GM23338 (cell line): ENCODE measurements around the gene PTGDR2.

Experiments
- EZH2 ChIP-seq: fragments of 200-600 bp; sonication (generic); IDR thresholded peaks from one replicate; pipeline ENCODE4 v1.8.0; 2017; ENCODE audit warnings: antibody characterized with exemption, mild to moderate bottlenecking, low read depth; ENCODE audit not compliant: unreplicated experiment
- EZH2phosphoT487 ChIP-seq: fragments of 200-600 bp; sonication (generic); IDR thresholded peaks from one replicate; pipeline ENCODE4 v1.8.1; 2018; ENCODE audit warnings: antibody characterized with exemption; ENCODE audit not compliant: unreplicated experiment
- POLR2AphosphoS5 ChIP-seq: IDR thresholded peaks from 2 replicates; pipeline ENCODE4 v1.6.1; 2016; ENCODE audit warnings: antibody characterized with exemption, low read depth
- STAT1 ChIP-seq: IDR thresholded peaks from one replicate; pipeline ENCODE4 v1.6.1; 2016; ENCODE audit warnings: antibody characterized with exemption; ENCODE audit not compliant: unreplicated experiment
- TF ChIP-seq, protein P1 (sequence below), 2 experiments: fragments of 200-600 bp in 1 of 2; sonication (generic) in 1 of 2; conservative IDR thresholded peaks; 2 replicates each; pipeline versions ENCODE4 v1.5.1 to v1.6.1; 2016 to 2017; ENCODE audit warnings: antibody characterized with exemption in 2 of 2, low read depth in 2 of 2, mild to moderate bottlenecking in 2 of 2, moderate library complexity in 1 of 2
- TF ChIP-seq, protein P2 (sequence below): IDR thresholded peaks from one replicate; pipeline ENCODE4 v1.6.1; 2018; ENCODE audit warnings: antibody characterized with exemption; ENCODE audit not compliant: unreplicated experiment

DNA sequence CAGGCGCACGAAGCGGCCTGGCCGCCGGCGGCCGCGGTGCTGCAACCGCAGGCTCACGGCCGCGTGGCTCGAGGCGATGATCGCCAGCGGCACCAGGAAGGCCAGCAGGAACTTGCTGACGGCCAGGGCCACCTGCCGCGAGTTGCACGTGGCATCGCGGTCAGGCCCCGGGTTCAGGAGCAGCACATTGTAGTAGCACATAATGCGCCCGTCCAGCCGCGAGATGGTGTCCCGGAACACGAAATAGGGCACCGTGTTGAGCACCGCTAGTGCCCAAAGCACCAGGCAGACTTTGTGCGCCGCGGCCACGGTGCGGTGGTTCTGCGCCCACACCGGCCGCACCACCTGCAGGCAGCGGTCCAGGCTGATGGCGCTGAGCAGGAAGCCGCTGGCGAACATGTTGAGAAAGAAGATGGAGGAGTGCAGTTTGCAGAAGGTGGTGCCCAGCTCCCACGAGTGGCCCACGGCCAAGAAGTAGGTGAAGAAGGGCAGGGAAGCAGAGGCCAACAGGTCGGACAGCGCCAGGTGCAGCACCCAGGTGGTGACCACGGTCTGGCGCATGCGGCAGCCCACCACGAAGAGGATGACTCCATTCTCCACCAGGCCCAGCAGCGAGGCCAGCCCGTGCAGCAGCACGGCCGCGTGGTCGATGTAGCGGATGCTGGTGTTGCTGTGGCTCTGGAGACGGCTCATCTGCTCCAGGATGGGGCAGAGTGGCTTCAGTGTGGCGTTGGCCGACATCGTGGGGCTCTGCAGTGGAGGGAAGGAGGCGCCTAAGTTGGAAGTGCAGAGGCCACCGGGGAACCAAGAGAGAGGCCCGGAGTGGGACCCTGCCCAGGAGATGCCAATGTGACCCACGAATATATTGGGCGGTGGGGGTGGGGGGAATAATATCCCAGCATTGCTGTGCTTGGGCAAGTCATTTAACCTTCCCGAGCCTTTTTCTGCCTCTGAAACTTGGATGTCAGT is 2.5 kb downstream of the PTGDR2 start:
- TF ChIP-seq, protein P1, sequence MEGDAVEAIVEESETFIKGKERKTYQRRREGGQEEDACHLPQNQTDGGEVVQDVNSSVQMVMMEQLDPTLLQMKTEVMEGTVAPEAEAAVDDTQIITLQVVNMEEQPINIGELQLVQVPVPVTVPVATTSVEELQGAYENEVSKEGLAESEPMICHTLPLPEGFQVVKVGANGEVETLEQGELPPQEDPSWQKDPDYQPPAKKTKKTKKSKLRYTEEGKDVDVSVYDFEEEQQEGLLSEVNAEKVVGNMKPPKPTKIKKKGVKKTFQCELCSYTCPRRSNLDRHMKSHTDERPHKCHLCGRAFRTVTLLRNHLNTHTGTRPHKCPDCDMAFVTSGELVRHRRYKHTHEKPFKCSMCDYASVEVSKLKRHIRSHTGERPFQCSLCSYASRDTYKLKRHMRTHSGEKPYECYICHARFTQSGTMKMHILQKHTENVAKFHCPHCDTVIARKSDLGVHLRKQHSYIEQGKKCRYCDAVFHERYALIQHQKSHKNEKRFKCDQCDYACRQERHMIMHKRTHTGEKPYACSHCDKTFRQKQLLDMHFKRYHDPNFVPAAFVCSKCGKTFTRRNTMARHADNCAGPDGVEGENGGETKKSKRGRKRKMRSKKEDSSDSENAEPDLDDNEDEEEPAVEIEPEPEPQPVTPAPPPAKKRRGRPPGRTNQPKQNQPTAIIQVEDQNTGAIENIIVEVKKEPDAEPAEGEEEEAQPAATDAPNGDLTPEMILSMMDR (conservative IDR thresholded peaks at IDR 0.05; ENCODE audit: low read depth in 2 of 2) = no peak
- TF ChIP-seq POLR2AphosphoS5 = no peak
- TF ChIP-seq EZH2 = no peak
- TF ChIP-seq STAT1 = no peak
- TF ChIP-seq EZH2phosphoT487 = no peak
- TF ChIP-seq, protein P2, sequence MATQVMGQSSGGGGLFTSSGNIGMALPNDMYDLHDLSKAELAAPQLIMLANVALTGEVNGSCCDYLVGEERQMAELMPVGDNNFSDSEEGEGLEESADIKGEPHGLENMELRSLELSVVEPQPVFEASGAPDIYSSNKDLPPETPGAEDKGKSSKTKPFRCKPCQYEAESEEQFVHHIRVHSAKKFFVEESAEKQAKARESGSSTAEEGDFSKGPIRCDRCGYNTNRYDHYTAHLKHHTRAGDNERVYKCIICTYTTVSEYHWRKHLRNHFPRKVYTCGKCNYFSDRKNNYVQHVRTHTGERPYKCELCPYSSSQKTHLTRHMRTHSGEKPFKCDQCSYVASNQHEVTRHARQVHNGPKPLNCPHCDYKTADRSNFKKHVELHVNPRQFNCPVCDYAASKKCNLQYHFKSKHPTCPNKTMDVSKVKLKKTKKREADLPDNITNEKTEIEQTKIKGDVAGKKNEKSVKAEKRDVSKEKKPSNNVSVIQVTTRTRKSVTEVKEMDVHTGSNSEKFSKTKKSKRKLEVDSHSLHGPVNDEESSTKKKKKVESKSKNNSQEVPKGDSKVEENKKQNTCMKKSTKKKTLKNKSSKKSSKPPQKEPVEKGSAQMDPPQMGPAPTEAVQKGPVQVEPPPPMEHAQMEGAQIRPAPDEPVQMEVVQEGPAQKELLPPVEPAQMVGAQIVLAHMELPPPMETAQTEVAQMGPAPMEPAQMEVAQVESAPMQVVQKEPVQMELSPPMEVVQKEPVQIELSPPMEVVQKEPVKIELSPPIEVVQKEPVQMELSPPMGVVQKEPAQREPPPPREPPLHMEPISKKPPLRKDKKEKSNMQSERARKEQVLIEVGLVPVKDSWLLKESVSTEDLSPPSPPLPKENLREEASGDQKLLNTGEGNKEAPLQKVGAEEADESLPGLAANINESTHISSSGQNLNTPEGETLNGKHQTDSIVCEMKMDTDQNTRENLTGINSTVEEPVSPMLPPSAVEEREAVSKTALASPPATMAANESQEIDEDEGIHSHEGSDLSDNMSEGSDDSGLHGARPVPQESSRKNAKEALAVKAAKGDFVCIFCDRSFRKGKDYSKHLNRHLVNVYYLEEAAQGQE = no peak
